ENCODE data around the gene NME7. TPM values are rescaled to one million over a fixed set of nuclear protein-coding genes. Genes with fewer than 3 reads are reported as not detected.
A peak's percentile ranks its signal among the peaks of the same experiment; 100 is the strongest.

Gene NME7
- total RNA-seq, 2 donors from 2014 or later: 13.0 TPM

DNA sequence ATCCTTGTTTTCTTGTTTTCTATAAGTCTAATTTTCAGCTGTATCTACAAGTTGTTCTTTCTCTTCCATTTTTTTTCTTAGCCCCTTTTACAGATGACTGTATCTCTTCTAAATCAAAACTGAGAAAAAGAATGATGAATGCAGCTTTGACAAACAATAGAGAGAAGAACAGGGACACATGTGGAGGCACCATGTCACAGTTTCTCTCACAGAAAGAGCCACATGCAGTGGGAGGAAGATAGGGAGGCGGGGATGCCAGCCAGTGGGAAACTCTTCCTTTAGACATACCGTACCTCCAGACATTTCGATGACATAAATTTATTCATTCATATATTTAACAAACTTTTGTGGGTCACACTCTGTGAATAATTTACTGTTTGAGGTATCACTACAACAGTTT lies 45.5 kb downstream of the NME7 start:
- Mint-ChIP-seq H3K9me3 (no peaks in the 10 kb centered on the region), H3K36me3 (no peaks in the 10 kb centered on the region), H3K27ac (no peak overlapping the region)
- no peak for DNase-seq (ENCODE audit: low spot score in 2 of 2)
- ATAC-seq: peak in 1 of 2 donors; percentile 49

DNA sequence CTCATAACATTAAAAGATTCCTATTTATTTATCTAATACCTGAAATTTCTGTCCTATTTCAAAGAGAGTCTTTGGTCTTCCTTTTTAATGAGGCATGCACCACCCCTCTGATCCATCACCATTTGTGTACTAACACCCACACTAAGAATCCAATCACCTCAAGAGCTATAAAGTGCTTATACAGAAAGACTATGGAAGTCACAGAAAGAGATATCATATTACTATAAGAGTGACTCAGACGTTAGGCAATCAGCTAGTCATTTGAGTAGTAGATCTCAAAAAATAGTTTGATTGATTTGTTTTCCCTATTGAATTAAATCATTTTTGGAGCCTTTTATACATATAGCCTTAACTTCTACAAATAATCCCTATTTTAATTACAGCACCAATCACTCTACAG lies 46.1 kb downstream of the NME7 start:
- DNase-seq (ENCODE audit: low spot score in 2 of 2) (no peak), ATAC-seq (peak; percentile 26 to 63)
- H3K36me3 Mint-ChIP-seq: no peaks in the 10 kb centered on the region
- H3K9me3 Mint-ChIP-seq: no peaks in the 10 kb centered on the region
- no peak overlapping the region for H3K27ac Mint-ChIP-seq

DNA sequence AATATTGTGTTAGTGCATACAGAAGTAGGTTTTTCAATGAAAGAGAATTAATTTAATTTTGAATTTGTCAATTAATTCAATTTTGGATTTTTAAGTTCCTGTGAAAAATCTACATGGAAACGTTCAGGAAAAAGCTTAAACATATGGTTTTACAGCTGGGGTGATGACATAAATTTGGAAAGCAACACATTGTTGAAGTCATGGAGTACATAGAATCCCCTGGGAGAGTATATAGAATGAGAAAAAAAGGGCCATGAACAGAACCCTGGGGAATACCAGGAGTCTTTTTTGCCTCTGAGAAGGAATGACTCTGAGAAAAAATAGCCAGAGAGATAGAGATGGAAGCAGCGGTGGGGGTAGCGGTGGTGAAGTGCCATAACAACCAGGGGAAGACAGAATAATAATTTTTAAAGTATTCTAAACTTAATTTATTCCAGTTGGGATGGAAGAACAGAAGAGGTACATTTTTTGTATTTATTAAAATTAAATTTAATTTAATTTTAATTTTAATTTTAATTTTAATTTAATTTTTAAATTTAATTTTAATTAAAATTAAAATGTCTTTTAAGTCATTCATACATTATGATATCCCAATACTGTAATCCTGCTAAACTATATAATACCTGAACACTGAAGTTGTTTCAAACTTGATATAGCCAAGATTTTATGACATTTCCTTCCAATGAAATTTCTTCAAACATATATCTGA lies 48.9 kb downstream of the NME7 start:
- Mint-ChIP-seq H3K9me3 (no peaks in the 10 kb centered on the region), H3K27ac (no peak overlapping the region), H3K36me3 (no peaks in the 10 kb centered on the region)
- DNase-seq (ENCODE audit: low spot score in 2 of 2) (no peak), ATAC-seq (no peak)

DNA sequence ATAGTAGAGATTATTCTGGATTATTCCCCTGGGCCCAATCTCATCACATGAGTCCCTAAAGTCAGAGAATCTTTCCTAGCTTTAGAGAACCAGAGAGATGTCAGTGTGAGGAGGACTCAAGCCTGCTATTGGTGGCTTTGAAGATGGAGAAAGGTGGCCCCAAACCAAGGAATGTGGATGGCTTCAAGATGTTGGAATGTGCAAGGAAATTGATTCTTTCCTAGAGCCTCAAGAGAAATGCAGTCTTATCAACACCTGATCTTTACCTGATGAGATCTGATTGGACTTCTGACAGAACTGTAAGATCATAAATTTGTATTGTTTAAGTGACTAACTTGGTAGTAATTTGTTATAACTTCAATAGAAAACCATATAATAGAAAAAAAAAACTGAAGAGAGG lies 51.0 kb downstream of the NME7 start:
- Mint-ChIP-seq H3K36me3 (no peaks in the 10 kb centered on the region), H3K9me3 (no peaks in the 10 kb centered on the region), H3K27ac (no peak overlapping the region)
- no peak for ATAC-seq
- DNase-seq (ENCODE audit: low spot score in 2 of 2): no peak

GRCh38 chr1:169312084-169312954 lies 55.3 kb downstream of the NME7 start:
- DNase-seq (ENCODE audit: low spot score in 2 of 2): peak in 1 of 2 donors; percentile 10
- H3K27ac Mint-ChIP-seq: no peak overlapping the region
- ATAC-seq: peak; percentile 96 to 97
- no peaks in the 10 kb centered on the region for H3K9me3 Mint-ChIP-seq
- H3K36me3 Mint-ChIP-seq: no peaks in the 10 kb centered on the region

DNA sequence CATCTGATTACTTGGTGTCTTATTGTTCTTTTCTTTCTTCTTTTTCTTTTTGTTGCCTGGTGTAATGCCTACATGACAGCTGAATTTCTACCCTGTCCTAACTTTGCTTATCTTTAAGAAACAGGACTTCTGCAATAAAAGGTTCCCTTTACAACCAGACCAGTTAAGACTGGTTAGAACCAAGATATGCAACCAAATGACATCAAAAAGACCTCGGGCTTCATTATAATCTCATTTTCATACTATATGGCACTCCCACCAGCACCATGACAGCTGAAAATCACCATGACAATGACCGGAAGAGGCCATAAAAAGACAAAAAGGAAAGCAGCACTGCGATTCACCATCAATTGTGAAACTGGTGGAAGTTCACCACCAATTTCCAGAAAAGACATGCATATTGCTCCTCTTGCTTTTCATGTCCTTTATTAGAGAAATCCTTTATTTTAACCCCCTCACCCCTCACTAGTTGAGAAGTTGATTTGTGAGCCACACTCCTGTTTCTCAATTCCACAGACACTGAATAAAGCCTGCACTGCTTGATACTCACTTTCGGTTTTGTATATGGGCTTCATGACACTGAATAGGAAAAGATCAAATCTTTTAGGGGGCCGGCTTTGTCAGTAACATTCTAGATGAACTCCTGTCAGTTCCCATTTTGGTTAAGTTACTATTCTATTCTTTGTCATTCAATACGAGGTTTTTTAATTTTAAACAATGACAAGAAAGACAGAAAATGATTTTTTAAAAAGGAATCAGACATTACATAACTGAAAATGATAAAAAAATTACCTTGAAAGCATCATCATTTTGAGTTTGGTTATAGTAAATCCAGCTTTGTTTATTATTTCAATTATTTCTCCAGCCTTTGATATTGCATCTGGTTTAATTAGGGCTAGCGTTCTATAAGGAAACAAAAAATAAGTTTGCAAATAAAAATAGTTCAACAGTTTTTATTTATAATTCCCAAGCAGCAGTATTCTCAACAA lies 58.1 kb downstream of the NME7 start:
- no peak overlapping the region for H3K27ac Mint-ChIP-seq
- peaks cover 5 to 7% of the 10 kb centered on the region in 2 donors for H3K9me3 Mint-ChIP-seq
- ATAC-seq (peak in 1 of 2 donors; percentile 13), DNase-seq (ENCODE audit: low spot score in 2 of 2) (no peak)
- peaks cover 0 to 16% of the 10 kb centered on the region in 2 donors for H3K36me3 Mint-ChIP-seq

DNA sequence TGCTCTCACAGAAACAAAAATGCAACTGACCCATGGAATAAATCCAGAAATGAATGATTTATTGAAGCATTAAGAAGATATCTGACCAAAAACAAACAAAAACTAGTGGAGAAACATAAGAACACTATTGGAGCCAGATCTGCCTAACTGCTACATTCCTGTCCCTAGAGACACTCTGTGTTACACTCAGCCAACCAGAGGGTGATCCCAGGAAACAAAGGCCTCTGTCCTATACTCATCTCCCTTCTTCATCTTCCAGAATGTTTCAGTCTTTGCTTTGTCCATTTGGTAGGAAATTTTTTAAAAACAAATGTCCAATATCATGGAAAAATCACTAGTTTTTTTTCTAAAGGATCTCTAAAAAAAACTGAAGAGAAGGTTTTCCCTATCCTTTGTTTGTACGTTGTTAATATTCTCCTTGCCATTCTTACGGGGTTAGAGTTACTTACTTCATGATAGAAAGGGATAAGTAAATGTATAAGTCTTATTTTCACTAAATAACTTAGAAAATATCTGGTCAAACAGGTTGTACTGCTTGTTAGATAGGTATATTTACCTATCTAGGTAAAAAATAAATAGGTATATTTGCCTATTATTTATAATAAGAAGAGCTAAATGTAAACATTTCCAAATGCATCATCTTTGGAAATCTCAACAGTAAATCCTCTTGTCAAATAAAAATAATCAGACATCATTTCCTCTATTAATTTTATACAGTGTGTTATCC lies 59.1 kb downstream of the NME7 start:
- ATAC-seq: no peak
- Mint-ChIP-seq H3K9me3 (peaks cover 5 to 7% of the 10 kb centered on the region in 2 donors), H3K36me3 (peaks cover 0 to 16% of the 10 kb centered on the region in 2 donors), H3K27ac (no peak overlapping the region)
- no peak for DNase-seq (ENCODE audit: low spot score in 2 of 2)

- H3K9me3 Mint-ChIP-seq: peaks cover 5 to 7% of the 10 kb centered on the region in 2 donors
Measured at GRCh38 chr1:169307176-169307575, 60.4 kb downstream of the NME7 start.

GRCh38 chr1:169305948-169306347 lies 61.6 kb downstream of the NME7 start:
- DNase-seq (ENCODE audit: low spot score in 2 of 2): no peak
- H3K27ac Mint-ChIP-seq: no peak overlapping the region
- H3K36me3 Mint-ChIP-seq: peaks cover 0 to 16% of the 10 kb centered on the region in 2 donors
- peaks cover 5 to 7% of the 10 kb centered on the region in 2 donors for H3K9me3 Mint-ChIP-seq
- no peak for ATAC-seq

More at GRCh38 chr1:169307176-169307575, 60.4 kb downstream of the NME7 start:
- ATAC-seq (no peak), DNase-seq (ENCODE audit: low spot score in 2 of 2) (no peak)
- peaks cover 0 to 16% of the 10 kb centered on the region in 2 donors for H3K36me3 Mint-ChIP-seq
- H3K27ac Mint-ChIP-seq: no peak overlapping the region

GRCh38 chr1:169305356-169305755 lies 62.2 kb downstream of the NME7 start:
- no peak for ATAC-seq
- H3K27ac Mint-ChIP-seq: no peak overlapping the region
- peaks cover 0 to 16% of the 10 kb centered on the region in 2 donors for H3K36me3 Mint-ChIP-seq
- peaks cover 5 to 7% of the 10 kb centered on the region in 2 donors for H3K9me3 Mint-ChIP-seq
- no peak for DNase-seq (ENCODE audit: low spot score in 2 of 2)

DNA sequence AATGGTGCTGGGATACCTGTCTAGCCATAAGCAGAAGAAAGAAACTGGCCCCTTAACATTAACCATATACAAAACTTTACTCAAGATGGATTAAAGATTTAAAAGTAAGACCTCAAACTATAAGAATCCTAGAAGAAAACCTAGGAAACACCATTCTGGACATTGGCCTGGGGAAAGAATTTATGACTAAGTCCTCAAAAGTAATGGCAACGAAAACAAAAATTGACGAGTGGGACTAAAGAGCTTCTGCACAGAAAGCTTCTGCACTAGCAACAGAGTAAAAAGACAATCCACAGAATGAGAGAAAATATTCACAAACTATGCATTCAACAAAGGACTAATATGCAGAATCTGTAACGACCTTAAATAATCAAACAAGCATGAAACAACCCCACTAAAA lies 66.7 kb downstream of the NME7 start:
- no peak overlapping the region for H3K27ac Mint-ChIP-seq
- peaks cover 0 to 5% of the 10 kb centered on the region in 2 donors for H3K36me3 Mint-ChIP-seq
- DNase-seq (ENCODE audit: low spot score in 2 of 2) (no peak), ATAC-seq (no peak)
- peaks cover 0 to 1% of the 10 kb centered on the region in 2 donors for H3K9me3 Mint-ChIP-seq

DNA sequence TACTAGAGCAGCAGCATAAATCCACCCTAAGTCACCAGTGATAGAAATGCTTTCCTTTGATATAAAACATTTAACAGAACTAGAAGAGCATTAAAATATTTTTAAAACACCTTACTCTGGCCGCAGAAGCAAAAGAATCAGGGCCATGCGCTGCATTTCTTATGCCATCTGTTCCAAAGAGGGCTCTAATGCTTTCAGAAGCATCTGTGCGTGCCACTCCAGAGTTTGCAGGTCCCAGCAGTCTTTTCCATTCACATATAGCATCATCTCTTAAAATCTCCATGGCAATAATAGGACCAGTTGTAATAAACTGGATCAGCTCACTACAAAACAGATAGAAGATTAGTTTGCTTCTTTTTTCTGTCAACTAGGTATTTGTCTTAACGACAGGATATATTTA lies 69.2 kb downstream of the NME7 start:
- Mint-ChIP-seq H3K36me3 (no peaks in the 10 kb centered on the region), H3K27ac (no peak overlapping the region)

GRCh38 chr1:169295846-169296245 lies 71.8 kb downstream of the NME7 start:
- ATAC-seq (no peak), DNase-seq (ENCODE audit: low spot score in 2 of 2) (no peak)
- H3K27ac Mint-ChIP-seq: no peak overlapping the region
- no peaks in the 10 kb centered on the region for H3K9me3 Mint-ChIP-seq
- H3K36me3 Mint-ChIP-seq: no peaks in the 10 kb centered on the region

More for the DNA sequence above, 69.2 kb downstream of the NME7 start:
- no peaks in the 10 kb centered on the region for H3K9me3 Mint-ChIP-seq
- DNase-seq (ENCODE audit: low spot score in 2 of 2) (no peak), ATAC-seq (no peak)

DNA sequence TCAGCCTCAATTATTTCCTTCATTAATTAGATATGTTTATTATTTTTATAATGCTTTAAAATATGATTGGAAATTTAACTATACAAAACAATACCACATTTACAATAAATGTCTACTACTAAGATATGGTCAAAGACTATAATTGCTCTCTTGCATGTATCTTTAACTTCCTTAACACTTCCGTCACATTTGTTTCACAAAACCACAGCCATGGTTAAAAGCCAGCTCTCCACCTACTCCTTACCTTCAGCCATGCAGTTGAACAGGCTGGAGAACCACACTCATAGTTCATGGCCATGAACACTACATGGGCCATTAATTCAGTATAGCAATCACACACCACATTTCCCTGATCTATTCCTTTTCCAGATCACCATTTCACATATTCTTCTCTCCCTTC lies 72.2 kb downstream of the NME7 start:
- no peak overlapping the region for H3K27ac Mint-ChIP-seq
- H3K9me3 Mint-ChIP-seq: no peaks in the 10 kb centered on the region
- H3K36me3 Mint-ChIP-seq: no peaks in the 10 kb centered on the region
- no peak for DNase-seq (ENCODE audit: low spot score in 2 of 2)
- ATAC-seq: no peak

DNA sequence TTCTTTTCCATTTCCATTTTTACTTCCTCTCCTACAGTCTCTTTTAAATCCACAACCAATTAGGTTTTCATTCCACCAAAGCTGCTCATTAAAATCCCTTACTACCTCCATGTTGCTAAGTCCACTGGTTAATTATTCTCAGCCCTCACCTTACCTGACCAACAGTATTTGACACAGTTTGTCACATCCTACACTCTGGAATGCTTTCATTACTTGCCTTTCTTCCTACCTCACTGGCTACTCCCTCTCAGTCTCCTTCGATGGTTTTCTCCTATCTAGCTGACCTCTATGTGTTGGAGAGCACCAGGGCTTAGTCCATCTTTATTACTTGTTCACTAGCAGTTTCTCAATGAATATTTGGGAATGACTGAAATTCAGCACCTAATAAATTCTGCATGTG lies 78.6 kb downstream of the NME7 start:
- Mint-ChIP-seq H3K36me3 (peaks cover 8 to 11% of the 10 kb centered on the region in 2 donors), H3K27ac (no peak overlapping the region), H3K9me3 (peaks cover 2 to 3% of the 10 kb centered on the region in 2 donors)
- no peak for ATAC-seq
- no peak for DNase-seq (ENCODE audit: low spot score in 2 of 2)

DNA sequence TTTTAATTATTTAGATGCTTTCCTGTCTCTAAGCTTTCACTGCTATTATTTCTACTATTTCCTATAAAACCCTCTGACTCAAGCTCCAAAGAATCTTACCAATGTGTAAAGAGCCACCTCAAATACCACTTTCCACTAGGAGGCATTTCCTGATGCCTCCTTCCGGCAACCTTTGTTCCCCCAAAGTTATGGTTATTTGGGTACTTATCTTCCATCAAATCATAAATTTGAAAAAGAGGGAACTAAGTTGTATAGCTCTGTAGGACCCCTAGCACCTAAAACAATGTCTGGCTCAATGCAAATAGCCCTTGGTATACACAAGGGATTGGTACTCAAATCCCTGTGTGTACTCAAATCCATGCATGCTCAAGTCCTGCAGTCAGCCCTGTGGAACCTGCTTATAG lies 79.6 kb downstream of the NME7 start:
- DNase-seq (ENCODE audit: low spot score in 2 of 2): no peak
- ATAC-seq: no peak
- H3K9me3 Mint-ChIP-seq: peaks cover 9% of the 10 kb centered on the region in 2 donors
- H3K27ac Mint-ChIP-seq: no peak overlapping the region
- peaks cover 15 to 20% of the 10 kb centered on the region in 2 donors for H3K36me3 Mint-ChIP-seq

All from activated naive CD4-positive, alpha-beta T cell treated with anti-CD3 and anti-CD28 coated beads, Interleukin-2, amount 50 U/mL, for 72 hours (primary cell).